Neural cell (in vitro differentiated cells): ENCODE data around the gene COX6B2.

Source experiments
- EP300 ChIP-seq: fragments of 450-650 bp; conservative IDR thresholded peaks from 2 replicates; pipeline ENCODE4 v1.6.1; 2014; ENCODE audit warnings: antibody characterized with exemption, mild to moderate bottlenecking, moderate library complexity; ENCODE audit not compliant: poor library complexity, severe bottlenecking
- EZH2 ChIP-seq: fragments of 200-600, 300-800 bp; shearing (Covaris generic), sonication (generic); IDR thresholded peaks from 2 replicates; pipeline ENCODE4 v1.6.1; 2014; ENCODE audit warnings: antibody characterized with exemption, low read length, borderline replicate concordance, mild to moderate bottlenecking; ENCODE audit not compliant: insufficient read depth, poor library complexity, severe bottlenecking
- MXI1 ChIP-seq: fragments of 450-650 bp; conservative IDR thresholded peaks from 2 replicates; pipeline ENCODE4 v1.6.1; 2014; ENCODE audit warnings: antibody characterized with exemption, mild to moderate bottlenecking; ENCODE audit not compliant: poor library complexity, severe bottlenecking
- POLR2AphosphoS5 ChIP-seq: IDR thresholded peaks from 2 replicates; pipeline ENCODE4 v1.6.1; 2012
- REST ChIP-seq: IDR thresholded peaks from 2 replicates; pipeline ENCODE4 v1.6.1; 2012; ENCODE audit warnings: borderline replicate concordance
- TF ChIP-seq, protein P1 (sequence below): fragments of 450-650 bp; IDR thresholded peaks from 2 replicates; pipeline ENCODE4 v1.5.1; 2014; ENCODE audit warnings: antibody characterized with exemption, mild to moderate bottlenecking, moderate library complexity; ENCODE audit not compliant: poor library complexity, severe bottlenecking

GRCh38 chr19:55350620-55351315 lies 3.8 kb downstream of the COX6B2 start:
- TF ChIP-seq EZH2 (no peak), EP300 (no peak), MXI1 (no peak), POLR2AphosphoS5 (no peak), REST (no peak)
- TF ChIP-seq, protein P1, sequence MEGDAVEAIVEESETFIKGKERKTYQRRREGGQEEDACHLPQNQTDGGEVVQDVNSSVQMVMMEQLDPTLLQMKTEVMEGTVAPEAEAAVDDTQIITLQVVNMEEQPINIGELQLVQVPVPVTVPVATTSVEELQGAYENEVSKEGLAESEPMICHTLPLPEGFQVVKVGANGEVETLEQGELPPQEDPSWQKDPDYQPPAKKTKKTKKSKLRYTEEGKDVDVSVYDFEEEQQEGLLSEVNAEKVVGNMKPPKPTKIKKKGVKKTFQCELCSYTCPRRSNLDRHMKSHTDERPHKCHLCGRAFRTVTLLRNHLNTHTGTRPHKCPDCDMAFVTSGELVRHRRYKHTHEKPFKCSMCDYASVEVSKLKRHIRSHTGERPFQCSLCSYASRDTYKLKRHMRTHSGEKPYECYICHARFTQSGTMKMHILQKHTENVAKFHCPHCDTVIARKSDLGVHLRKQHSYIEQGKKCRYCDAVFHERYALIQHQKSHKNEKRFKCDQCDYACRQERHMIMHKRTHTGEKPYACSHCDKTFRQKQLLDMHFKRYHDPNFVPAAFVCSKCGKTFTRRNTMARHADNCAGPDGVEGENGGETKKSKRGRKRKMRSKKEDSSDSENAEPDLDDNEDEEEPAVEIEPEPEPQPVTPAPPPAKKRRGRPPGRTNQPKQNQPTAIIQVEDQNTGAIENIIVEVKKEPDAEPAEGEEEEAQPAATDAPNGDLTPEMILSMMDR: no peak
